ENCODE measurements around the gene ECHDC3.

Gene ECHDC3

DNA sequence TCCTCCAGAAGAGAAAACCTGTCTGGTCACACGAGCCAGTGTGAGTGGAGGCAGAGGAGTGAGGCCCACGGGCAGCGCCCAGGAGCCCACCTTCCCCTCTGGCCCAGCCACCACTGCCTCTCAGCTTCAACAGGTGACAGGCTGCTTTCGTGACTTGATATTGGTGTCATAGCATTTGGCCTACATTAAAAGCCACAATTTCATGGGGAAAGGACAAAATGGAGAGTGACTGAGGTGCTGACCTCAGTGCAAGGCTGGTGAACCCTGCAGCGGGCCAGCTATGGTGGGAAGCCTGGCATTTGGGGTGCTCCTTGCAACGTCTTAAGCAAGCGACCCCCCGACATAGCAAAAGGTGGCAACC lies 21.3 kb downstream of the ECHDC3 start:
- Histone ChIP-seq H3K27me3 (ENCODE audit: control insufficient read depth in 3 of 3, insufficient read depth in 3 of 3, low read depth in 1 of 3, low read length in 3 of 3) (no peaks in the 10 kb centered on the region), H3K36me3 (replicated peaks in 1 of 2; ENCODE audit: control insufficient read depth in 2 of 2, insufficient read depth in 2 of 2, low read length in 2 of 2) (no peaks in the 10 kb centered on the region), H2AK5ac (ENCODE audit: low read depth, low read length) (no peak overlapping the region), H3K18ac (ENCODE audit: low read length) (peak overlapping the region; percentile 27), H2AFZ (ENCODE audit: low read length) (no peak overlapping the region), H3K27ac (replicated peaks; ENCODE audit: low read length) (no peak overlapping the region), H2BK5ac (ENCODE audit: low read length) (peak overlapping the region; percentile 56), H2BK15ac (ENCODE audit: low read length) (no peak overlapping the region), H3K9me3 (replicated peaks in 1 of 2; ENCODE audit: control insufficient read depth in 2 of 2, insufficient read depth in 1 of 2, low read depth in 1 of 2, low read length in 2 of 2) (no peaks in the 10 kb centered on the region), H3K23ac (ENCODE audit: low read depth, low read length, poor library complexity) (peak overlapping the region; percentile 59), H3K4ac (ENCODE audit: low read length) (no peak overlapping the region), H3K4me1 (ENCODE audit: control insufficient read depth in 2 of 2, insufficient read depth in 1 of 2, low read depth in 1 of 2, low read length in 2 of 2) (no peaks in the 10 kb centered on the region), H3K4me3 (ENCODE audit: low read length in 2 of 2) (no peak overlapping the region), H3K14ac (ENCODE audit: low read length) (no peak overlapping the region), H4K91ac (ENCODE audit: low read depth, low read length, poor library complexity) (no peak overlapping the region), H3K79me1 (ENCODE audit: low read depth, low read length) (no peaks in the 10 kb centered on the region), H2BK120ac (ENCODE audit: low read depth, low read length) (no peak overlapping the region), H3K4me2 (ENCODE audit: insufficient read depth, low read length, poor library complexity, severe bottlenecking) (no peak overlapping the region), H2BK12ac (ENCODE audit: low read length) (no peak overlapping the region), H3K9ac (ENCODE audit: low read depth, low read length, poor library complexity) (no peak overlapping the region), H4K8ac (ENCODE audit: low read depth, low read length) (no peak overlapping the region)
- WGBS, 2 donors (ENCODE audit: extremely low coverage in 2 of 2, insufficient read length in 2 of 2, insufficient replicate concordance in 1 of 2): no CpG with 5 or more reads among the region's 8 CpGs
- DNase-seq (ENCODE audit: low spot score): no peak

DNA sequence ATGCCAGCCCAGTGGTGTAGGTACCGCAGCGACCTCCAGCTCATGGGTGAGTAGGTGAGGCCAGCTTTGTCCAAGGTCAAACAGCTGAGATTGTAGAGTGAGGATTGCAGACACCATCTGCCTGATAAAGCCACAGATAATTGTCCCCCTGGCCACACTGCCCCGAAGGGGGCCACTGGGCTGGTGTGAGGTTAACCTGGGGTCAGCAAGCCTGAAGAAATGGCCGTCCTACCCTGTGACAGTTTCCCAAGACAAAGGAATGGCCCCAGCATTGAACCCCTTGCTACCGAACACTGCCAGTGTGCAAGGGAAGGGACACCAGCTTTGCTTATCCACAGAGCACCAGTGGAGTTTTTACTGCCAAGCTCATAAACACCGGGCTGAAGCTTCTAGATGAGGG lies 23.0 kb downstream of the ECHDC3 start:
- no peaks in the 10 kb centered on the region for H3K4me1 ChIP-seq (ENCODE audit: control insufficient read depth in 2 of 2, insufficient read depth in 1 of 2, low read depth in 1 of 2, low read length in 2 of 2)
- H3K4me2 ChIP-seq (ENCODE audit: insufficient read depth, low read length, poor library complexity, severe bottlenecking): no peak overlapping the region
- H4K91ac ChIP-seq (ENCODE audit: low read depth, low read length, poor library complexity): no peak overlapping the region
- H3K27ac ChIP-seq (replicated peaks; ENCODE audit: low read length): no peak overlapping the region
- no peak overlapping the region for H2AFZ ChIP-seq (ENCODE audit: low read length)
- no peaks in the 10 kb centered on the region for H3K36me3 ChIP-seq (replicated peaks in 1 of 2; ENCODE audit: control insufficient read depth in 2 of 2, insufficient read depth in 2 of 2, low read length in 2 of 2)
- no peaks in the 10 kb centered on the region for H3K79me1 ChIP-seq (ENCODE audit: low read depth, low read length)
- H3K14ac ChIP-seq (ENCODE audit: low read length): no peak overlapping the region
- no peak overlapping the region for H2BK120ac ChIP-seq (ENCODE audit: low read depth, low read length)
- no peak overlapping the region for H2BK5ac ChIP-seq (ENCODE audit: low read length)
- no peaks in the 10 kb centered on the region for H3K27me3 ChIP-seq (ENCODE audit: control insufficient read depth in 3 of 3, insufficient read depth in 3 of 3, low read depth in 1 of 3, low read length in 3 of 3)
- no peak for DNase-seq (ENCODE audit: low spot score)
- H3K4ac ChIP-seq (ENCODE audit: low read length): no peak overlapping the region
- H2BK15ac ChIP-seq (ENCODE audit: low read length): no peak overlapping the region
- H3K18ac ChIP-seq (ENCODE audit: low read length): no peak overlapping the region
- no peak overlapping the region for H3K4me3 ChIP-seq (ENCODE audit: low read length in 2 of 2)
- no peaks in the 10 kb centered on the region for H3K9me3 ChIP-seq (replicated peaks in 1 of 2; ENCODE audit: control insufficient read depth in 2 of 2, insufficient read depth in 1 of 2, low read depth in 1 of 2, low read length in 2 of 2)
- H4K8ac ChIP-seq (ENCODE audit: low read depth, low read length): no peak overlapping the region
- no peak overlapping the region for H3K9ac ChIP-seq (ENCODE audit: low read depth, low read length, poor library complexity)
- no peak overlapping the region for H3K23ac ChIP-seq (ENCODE audit: low read depth, low read length, poor library complexity)
- WGBS, 2 donors (ENCODE audit: extremely low coverage in 2 of 2, insufficient read length in 2 of 2, insufficient replicate concordance in 1 of 2): no CpG with 5 or more reads among the region's 6 CpGs
- no peak overlapping the region for H2BK12ac ChIP-seq (ENCODE audit: low read length)
- H2AK5ac ChIP-seq (ENCODE audit: low read depth, low read length): no peak overlapping the region

GRCh38 chr10:11772575-11773288 lies 30.6 kb downstream of the ECHDC3 start:
- H3K14ac ChIP-seq (ENCODE audit: low read length): no peak overlapping the region
- H3K4me1 ChIP-seq (ENCODE audit: control insufficient read depth in 2 of 2, insufficient read depth in 1 of 2, low read depth in 1 of 2, low read length in 2 of 2): no peaks in the 10 kb centered on the region
- no peak overlapping the region for H2AFZ ChIP-seq (ENCODE audit: low read length)
- no peak overlapping the region for H2BK5ac ChIP-seq (ENCODE audit: low read length)
- no peak overlapping the region for H3K4me3 ChIP-seq (ENCODE audit: low read length in 2 of 2)
- H3K79me1 ChIP-seq (ENCODE audit: low read depth, low read length): no peaks in the 10 kb centered on the region
- no peak overlapping the region for H3K23ac ChIP-seq (ENCODE audit: low read depth, low read length, poor library complexity)
- H3K27me3 ChIP-seq (ENCODE audit: control insufficient read depth in 3 of 3, insufficient read depth in 3 of 3, low read depth in 1 of 3, low read length in 3 of 3): peaks cover 0 to 3% (median 0%) of the 10 kb centered on the region in 3 experiments
- no CpG with 5 or more reads among the region's 16 CpGs for WGBS, 2 donors (ENCODE audit: extremely low coverage in 2 of 2, insufficient read length in 2 of 2, insufficient replicate concordance in 1 of 2)
- peak overlapping the region; percentile 22 for H3K9ac ChIP-seq (ENCODE audit: low read depth, low read length, poor library complexity)
- no peaks in the 10 kb centered on the region for H3K36me3 ChIP-seq (replicated peaks in 1 of 2; ENCODE audit: control insufficient read depth in 2 of 2, insufficient read depth in 2 of 2, low read length in 2 of 2)
- no peak overlapping the region for H2BK120ac ChIP-seq (ENCODE audit: low read depth, low read length)
- no peak overlapping the region for H3K27ac ChIP-seq (replicated peaks; ENCODE audit: low read length)
- H3K4me2 ChIP-seq (ENCODE audit: insufficient read depth, low read length, poor library complexity, severe bottlenecking): no peak overlapping the region
- H2AK5ac ChIP-seq (ENCODE audit: low read depth, low read length): no peak overlapping the region
- DNase-seq (ENCODE audit: low spot score): no peak
- no peak overlapping the region for H2BK12ac ChIP-seq (ENCODE audit: low read length)
- H3K9me3 ChIP-seq (replicated peaks in 1 of 2; ENCODE audit: control insufficient read depth in 2 of 2, insufficient read depth in 1 of 2, low read depth in 1 of 2, low read length in 2 of 2): no peaks in the 10 kb centered on the region
- H3K4ac ChIP-seq (ENCODE audit: low read length): no peak overlapping the region
- no peak overlapping the region for H4K8ac ChIP-seq (ENCODE audit: low read depth, low read length)
- H3K18ac ChIP-seq (ENCODE audit: low read length): peak overlapping the region; percentile 55
- H2BK15ac ChIP-seq (ENCODE audit: low read length): no peak overlapping the region
- H4K91ac ChIP-seq (ENCODE audit: low read depth, low read length, poor library complexity): no peak overlapping the region

DNA sequence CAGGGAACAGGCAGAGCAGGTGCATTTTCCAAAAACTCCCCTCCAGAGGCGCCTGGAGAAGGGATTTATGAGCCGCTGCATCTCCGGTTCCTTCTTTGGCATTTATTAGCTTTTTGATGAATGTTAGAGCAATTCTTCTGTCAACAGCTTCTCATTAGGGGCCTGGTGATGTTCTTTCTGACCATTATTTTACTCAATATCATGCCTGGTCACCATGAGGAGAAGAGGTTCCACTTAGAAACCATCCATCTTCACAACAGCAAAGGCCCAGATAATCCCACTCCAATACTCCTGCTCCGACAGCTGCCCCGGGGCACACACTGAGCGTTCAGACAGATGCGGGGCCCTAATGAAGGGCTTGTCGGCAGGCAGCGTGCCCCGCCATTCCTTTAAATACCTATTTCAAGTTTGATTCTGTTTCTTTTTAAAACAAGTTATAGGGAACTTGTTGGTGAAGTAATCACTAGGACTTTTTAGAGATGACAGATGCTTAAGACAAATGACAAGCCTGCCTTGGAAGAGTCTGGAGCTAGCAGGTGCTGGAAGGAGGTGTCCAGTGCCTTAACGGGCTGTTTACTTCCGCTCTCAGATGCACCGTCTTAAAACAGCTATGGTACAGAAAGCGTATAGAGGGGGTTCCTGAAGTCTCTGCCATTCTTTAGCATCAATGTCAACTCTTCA lies 31.7 kb downstream of the ECHDC3 start:
- no peak overlapping the region for H2AFZ ChIP-seq (ENCODE audit: low read length)
- DNase-seq (ENCODE audit: low spot score): no peak
- H3K14ac ChIP-seq (ENCODE audit: low read length): no peak overlapping the region
- no peaks in the 10 kb centered on the region for H3K4me1 ChIP-seq (ENCODE audit: control insufficient read depth in 2 of 2, insufficient read depth in 1 of 2, low read depth in 1 of 2, low read length in 2 of 2)
- no peak overlapping the region for H3K4me2 ChIP-seq (ENCODE audit: insufficient read depth, low read length, poor library complexity, severe bottlenecking)
- no peak overlapping the region for H3K18ac ChIP-seq (ENCODE audit: low read length)
- no peak overlapping the region for H3K27ac ChIP-seq (replicated peaks; ENCODE audit: low read length)
- H3K36me3 ChIP-seq (replicated peaks in 1 of 2; ENCODE audit: control insufficient read depth in 2 of 2, insufficient read depth in 2 of 2, low read length in 2 of 2): no peaks in the 10 kb centered on the region
- H3K4me3 ChIP-seq (ENCODE audit: low read length in 2 of 2): no peak overlapping the region
- H2BK15ac ChIP-seq (ENCODE audit: low read length): no peak overlapping the region
- no CpG with 5 or more reads among the region's 14 CpGs for WGBS, 2 donors (ENCODE audit: extremely low coverage in 2 of 2, insufficient read length in 2 of 2, insufficient replicate concordance in 1 of 2)
- no peak overlapping the region for H3K23ac ChIP-seq (ENCODE audit: low read depth, low read length, poor library complexity)
- H2AK5ac ChIP-seq (ENCODE audit: low read depth, low read length): no peak overlapping the region
- H2BK12ac ChIP-seq (ENCODE audit: low read length): no peak overlapping the region
- peaks cover 0 to 3% (median 0%) of the 10 kb centered on the region in 3 experiments for H3K27me3 ChIP-seq (ENCODE audit: control insufficient read depth in 3 of 3, insufficient read depth in 3 of 3, low read depth in 1 of 3, low read length in 3 of 3)
- no peak overlapping the region for H4K8ac ChIP-seq (ENCODE audit: low read depth, low read length)
- H4K91ac ChIP-seq (ENCODE audit: low read depth, low read length, poor library complexity): no peak overlapping the region
- H3K9ac ChIP-seq (ENCODE audit: low read depth, low read length, poor library complexity): no peak overlapping the region
- H3K79me1 ChIP-seq (ENCODE audit: low read depth, low read length): no peaks in the 10 kb centered on the region
- no peak overlapping the region for H2BK5ac ChIP-seq (ENCODE audit: low read length)
- no peak overlapping the region for H2BK120ac ChIP-seq (ENCODE audit: low read depth, low read length)
- H3K9me3 ChIP-seq (replicated peaks in 1 of 2; ENCODE audit: control insufficient read depth in 2 of 2, insufficient read depth in 1 of 2, low read depth in 1 of 2, low read length in 2 of 2): no peaks in the 10 kb centered on the region
- H3K4ac ChIP-seq (ENCODE audit: low read length): no peak overlapping the region

Measured in neuronal stem cell (in vitro differentiated cells).